NCI-H748 (cell line): ENCODE measurements around the gene HMGCLL1.

Source experiments
- DNase-seq: peaks from one replicate; lab custom pipeline; 2025; ENCODE audit not compliant: unreplicated experiment; lab: John Stamatoyannopoulos, UW

The HMGCLL1 gene

DNA sequence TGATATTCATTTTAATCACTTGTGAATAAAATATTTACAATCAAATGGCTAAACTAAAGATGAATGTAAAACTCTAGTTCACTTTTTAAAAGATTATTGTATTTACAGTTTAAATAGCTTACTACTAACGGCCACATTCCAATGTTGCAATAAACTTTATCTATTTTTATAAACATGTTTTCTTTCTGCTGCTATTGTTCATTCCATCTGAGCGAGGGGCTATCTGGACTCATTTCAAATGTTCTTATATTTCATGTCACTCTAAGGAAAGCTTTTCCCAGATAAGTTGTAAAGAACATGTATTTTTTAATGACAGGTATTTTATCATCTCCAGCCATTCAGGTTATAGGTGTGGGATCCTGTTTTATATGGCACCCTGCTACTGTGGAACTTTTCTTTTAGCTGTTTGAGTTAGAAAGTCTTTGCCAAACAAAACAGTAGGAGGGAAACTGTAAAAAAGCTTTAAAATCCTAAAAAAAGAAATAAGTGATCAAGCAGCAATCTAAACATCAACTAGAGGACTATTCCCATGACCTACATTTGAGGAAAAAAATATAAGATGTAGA is 42.5 kb downstream of the HMGCLL1 start:
- DNase-seq = no peak

DNA sequence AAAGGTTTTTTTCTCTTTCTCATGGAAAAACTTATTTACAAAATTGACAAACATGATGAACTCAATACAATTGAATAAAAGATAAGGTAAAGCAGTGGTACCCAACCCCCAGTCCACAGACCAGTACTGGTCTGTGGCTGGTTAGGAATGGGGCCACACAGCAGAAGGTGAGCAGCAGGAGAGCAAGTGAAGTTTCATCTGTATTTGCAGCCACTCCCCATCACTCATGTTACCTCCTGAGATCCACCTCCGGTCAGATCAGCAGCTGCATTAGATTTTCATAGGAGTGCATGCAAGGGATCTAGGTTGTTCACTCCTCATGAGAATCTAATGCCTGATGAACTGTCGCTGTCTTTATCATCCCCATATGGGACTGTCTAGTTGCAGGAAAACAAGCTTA is 47.5 kb downstream of the HMGCLL1 start:
- no peak for DNase-seq

DNA sequence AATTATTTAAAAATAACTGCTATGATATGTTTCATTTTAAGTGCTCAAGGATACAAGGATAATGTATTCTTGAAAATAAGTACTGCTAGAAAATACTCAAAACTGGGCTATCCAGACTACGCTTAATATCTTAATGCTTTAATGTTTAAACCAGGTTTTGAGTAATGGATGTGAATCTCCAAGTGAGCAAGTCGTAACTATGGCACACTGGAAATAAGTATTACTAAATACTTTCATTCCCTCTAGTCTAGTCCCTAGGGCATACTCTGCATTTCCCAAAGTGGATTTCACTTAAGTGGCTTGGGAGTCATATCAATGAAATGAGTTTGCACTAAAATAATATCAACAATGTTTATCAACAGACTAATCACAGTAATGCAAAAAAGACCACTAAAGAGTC is 48.1 kb downstream of the HMGCLL1 start:
- no peak for DNase-seq

DNA sequence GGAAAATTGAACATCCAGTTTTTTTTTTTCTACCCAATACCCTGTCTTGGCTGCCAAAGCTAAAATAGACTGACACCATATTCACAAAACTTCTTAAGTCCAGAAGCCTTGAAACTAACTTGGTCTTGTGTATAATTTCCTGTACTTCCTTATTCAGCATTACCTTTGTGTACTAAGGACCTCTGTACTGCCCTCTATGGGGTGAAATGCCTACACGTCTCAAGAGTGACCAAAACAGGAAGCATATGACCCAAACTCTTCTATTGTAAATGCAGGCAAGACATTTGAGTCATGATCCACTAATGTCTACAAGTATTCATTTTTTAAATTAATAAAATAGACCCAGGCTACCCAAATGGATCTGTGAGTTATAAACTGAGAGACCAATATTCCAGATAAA is 50.4 kb downstream of the HMGCLL1 start:
- peak; percentile 16 for DNase-seq

DNA sequence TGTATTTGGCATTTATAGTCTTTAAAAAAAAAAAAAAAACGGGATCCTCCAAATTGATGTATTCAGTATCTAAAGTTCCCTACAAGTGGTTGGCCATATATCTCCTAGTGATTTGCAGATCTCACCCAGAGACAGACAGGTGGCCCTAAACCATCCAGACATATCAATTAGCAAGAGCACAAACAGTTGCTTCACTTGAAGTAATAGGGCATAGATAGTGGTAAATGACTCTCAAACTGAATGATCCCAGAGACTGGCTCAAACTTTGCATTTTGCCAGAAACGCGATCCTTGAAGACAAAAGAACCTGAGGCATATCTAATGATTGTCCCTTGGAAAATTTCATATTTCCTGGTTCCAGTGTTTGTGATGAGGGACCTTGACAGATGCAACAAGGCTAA is 54.6 kb downstream of the HMGCLL1 start:
- no peak for DNase-seq

DNA sequence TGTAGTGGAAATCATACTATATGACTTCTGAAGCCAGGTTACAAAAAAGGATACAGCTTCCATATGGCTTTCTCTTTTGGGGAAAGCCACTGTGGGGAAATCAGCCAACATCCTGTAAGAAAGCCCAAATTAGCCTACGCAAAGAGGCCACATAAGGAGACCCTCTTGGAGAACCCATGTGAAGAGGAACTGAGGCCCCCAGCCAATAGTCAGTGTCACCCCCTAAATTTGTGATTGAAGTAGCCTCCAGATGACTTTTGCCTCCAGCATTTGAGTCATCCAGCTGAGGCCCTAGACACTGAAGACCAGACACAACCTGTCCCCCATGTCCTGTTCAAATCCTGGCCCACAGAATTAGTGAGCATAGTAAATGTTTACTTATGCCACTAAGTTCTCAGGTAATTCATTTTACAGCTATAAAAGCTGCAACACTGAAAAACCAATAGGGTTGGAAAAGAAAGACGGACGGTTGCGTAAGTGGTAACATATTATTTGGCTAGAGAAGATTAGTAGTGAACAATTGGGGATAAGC is 60.4 kb downstream of the HMGCLL1 start:
- DNase-seq = no peak

DNA sequence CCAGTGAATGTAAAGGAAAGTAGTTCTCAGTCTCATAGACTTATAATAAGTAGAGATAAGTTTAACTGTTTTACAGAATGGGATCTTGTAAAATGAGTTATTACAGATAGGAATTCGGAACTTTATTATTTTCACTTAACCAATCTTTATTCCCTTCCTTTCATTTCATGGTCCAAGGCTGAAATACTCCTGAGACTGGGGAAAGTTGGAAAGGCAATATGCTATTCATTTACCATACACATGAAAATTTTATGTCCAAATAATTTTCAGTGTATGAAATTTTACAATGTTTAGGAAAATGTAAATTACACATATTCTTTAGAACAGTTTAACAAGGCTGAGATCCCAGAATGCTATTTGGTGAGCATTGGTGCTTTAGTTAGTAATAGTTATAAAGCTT is 62.3 kb downstream of the HMGCLL1 start:
- DNase-seq = no peak

DNA sequence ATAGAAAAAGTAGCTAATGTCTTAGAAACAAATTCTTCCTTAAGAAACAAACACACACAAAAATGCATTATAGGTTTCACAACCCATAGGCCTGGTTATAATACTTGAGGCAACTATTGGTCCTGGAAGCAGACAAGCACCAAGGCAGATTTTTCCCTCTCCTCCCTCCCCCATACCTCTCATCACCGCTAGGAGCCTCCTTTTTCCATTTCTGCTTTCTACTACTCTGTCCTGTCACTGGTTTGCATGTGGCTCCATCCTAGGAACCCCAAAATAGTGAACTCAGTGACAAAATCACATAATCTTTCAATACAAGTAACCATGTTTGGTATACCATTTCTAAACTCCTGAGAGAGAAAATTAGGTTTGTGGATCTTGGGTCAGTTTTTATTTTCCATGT is 66.1 kb downstream of the HMGCLL1 start:
- no peak for DNase-seq

DNA sequence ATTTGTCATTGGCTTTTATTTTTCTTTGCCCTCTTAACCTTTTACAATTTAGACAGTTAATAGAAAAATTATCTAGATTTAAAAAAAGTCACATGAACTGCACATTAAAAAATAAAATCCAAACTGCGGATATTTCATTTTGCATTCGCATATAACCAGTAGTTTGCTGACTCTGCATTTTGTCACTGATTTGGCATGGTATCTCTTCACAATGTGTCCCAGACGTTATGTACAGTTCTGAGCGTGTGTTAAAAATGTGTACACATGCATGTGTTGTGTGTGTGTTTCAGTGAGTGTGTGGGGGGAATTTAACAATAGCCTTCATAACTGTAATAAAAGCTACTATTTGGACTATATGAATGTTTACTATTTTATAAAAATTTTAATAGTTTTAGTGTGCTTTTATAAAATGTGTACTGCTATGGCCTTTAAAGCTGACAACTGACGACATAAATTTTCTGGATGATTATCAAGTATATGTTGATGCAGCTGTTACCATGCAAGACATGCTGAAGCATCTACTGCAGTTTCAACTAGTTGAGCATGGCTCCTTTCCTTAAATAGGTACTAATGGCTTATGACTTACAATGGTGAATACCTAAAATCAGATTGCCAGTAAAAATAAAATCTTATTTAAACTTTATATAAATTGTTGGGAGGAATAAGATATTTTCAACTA is 67.7 kb downstream of the HMGCLL1 start:
- no peak for DNase-seq

DNA sequence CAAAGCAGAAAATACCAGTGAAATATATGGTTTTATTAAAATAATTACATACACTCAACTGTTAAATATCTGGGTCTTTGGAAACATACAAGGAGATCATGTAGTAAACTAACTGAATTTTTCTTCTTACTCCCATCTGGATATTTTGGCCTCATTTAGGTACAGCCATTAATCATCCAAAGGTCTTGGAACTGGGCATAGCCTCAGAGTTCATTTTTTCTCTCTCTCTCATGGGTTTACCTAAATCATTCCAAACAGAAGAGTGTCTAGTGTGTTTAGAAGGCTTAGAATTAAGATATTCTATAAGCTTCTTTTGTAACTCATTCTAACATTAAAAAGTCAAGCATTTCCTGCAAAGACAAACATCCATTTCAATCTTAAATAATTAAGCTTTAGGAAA is 79.4 kb downstream of the HMGCLL1 start:
- DNase-seq = no peak

DNA sequence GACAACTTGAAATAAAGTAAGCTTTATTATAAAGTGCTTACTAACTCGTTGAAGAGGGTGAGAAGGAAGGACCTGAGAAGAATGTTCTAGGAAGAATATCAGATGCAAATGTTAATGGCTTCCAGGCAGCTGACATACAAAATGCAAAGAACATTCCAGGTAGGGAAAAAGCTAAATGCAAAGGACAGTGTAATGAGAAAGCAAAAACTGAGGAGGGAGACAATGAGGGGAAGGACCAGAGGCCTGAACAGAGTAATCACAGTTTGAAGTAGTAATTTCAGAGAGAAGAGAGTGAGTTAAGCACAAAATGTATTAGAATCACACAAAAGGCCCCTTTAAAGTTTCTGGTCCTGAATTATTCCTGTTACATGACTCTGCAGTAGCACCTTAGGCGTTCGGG is 81.3 kb downstream of the HMGCLL1 start:
- no peak for DNase-seq

DNA sequence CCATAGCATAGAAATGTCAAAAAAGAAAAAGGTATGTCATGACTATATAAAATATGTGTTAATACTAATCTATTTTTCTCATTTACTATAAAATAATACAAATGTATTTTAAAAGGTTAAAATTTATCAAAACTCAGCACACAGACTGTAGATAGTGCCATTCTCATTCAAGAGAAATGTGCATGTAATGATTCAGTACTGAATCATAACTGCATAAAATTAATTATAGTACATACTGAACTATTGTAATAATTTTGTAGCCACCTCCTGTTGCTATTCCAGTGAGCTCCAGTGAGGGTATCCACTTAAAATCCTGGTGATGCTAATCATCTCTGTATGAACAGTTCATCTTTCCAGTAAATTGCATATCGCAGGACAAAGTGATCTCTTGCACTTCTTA is 82.8 kb downstream of the HMGCLL1 start:
- DNase-seq = no peak

DNA sequence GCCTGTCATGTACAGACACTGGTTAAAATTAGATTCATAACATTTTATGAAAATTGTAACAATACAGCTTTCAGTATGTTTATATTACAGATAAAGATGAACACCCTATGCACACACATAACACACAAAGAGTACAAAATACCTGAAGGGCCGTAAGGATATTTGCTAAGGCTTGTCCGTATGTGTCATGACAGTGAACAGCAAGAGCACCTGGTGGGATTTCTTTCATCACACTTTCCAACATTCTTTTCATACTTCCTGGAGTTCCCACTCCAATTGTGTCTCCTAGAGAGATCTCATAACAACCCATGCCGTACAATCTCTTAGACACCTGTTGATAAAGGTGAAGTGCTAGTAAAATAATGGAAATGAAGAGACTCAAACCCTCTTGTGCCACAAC is 83.7 kb downstream of the HMGCLL1 start:
- DNase-seq = no peak

DNA sequence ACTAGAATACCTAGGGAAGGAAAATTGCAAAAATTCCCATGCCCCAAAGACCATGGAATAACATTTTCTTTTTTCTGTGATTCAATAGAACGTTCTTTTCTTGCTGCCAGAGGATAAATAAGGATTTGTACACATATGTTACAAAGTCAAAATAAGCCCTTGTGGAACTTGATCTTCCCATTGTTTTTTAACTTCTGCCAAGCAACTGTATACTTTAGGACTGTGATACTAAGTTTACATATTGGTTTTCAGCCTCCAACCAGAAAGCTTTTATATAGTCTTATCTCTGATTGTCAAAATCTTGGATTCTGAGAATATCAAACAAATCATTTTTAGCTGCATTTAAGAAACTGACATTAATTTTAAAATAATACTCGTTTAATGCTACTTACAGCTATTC is 84.6 kb downstream of the HMGCLL1 start:
- no peak for DNase-seq

DNA sequence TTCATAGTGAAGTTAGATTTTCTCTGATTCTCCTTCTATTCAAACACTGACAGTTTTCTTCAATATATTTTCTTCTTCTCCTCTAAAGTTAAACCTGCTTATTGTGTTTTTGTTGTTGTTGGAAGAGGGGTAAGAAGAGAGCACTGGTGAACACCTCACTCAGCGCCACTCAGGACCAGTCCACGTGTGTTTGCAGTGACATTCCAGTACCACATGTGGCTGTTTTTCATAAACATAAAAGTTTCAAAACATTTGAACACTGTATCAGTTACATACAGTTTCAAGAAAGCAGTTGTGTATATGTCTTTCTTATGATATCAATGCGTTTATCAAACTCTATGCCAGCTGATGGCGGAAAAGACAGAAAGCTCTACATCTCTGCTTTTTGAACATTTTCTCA is 86.7 kb downstream of the HMGCLL1 start:
- no peak for DNase-seq

DNA sequence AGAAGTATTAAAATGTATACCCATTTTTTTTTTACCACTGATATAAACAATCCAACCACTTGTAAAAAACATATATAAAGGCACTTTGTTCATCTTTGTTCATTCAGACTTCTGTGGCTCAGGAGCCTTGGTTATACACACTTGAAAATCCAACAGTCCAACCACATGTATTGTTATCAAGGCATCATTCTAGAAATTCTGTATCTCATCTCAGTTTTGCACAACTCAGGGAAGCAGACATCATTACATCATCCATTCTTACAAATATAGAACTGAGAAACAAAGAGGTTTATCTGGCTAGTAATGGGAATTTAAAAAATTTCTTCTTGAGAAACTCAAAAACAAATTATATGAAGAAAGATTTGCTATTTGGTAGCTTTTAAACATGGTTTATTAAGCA is 88.1 kb downstream of the HMGCLL1 start:
- no peak for DNase-seq

DNA sequence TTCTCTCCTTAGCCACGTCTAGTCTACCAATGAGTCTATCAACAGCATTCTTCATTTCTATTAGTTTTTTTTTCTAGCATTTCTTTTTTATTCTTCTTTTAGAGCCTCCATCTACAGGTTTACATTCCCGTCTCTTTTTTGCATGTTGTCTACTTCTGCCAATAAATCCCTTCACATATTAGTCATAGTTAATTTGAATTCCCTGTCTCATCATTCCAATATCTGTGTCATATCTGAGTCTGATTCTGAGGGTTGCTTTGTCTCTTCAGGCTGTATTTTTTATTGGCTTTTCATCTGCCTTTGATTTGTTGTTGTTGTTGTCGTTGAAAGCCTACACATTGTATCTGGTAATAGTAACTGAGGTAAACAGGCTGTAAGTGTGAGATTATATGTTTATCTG is 104.6 kb downstream of the HMGCLL1 start:
- DNase-seq = no peak

DNA sequence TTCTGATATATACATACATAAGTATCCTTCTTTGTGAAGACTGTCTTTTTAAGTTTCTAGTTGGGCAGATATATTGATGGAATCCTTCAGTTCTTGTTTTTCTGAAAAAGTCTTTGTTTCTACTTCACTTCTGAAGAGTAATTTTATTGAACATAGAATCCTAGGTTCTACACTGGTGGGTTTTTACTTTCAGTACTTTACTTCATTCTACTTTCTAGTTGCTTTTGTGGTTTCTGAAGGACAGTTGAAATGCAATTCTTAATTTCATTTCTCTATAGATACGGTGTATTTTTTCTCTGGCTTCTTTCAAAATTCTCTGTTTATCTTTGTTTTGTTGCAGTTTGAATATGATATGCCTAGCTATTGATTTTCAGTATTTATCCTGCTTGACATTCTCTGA is 105.3 kb downstream of the HMGCLL1 start:
- no peak for DNase-seq

DNA sequence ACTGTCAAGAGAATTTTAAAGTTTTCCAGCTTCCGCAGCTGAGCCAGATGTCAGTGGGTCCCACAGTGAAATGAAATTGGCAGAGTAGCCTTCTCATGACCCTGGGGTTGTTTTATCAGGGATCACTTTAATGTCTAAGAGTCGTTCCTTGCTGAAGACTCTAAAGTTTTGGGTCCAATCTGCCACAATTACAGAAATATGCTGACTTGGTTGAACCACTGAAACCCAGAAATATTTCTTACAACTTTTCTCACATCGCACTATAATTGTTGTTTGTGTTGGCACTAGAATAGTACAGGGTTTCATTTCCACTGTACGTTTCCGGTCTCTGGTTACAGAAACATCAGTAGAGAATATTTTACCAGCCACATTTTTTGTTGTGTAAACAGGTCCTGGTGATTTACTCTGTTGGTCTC is 109.0 kb downstream of the HMGCLL1 start:
- DNase-seq = no peak

DNA sequence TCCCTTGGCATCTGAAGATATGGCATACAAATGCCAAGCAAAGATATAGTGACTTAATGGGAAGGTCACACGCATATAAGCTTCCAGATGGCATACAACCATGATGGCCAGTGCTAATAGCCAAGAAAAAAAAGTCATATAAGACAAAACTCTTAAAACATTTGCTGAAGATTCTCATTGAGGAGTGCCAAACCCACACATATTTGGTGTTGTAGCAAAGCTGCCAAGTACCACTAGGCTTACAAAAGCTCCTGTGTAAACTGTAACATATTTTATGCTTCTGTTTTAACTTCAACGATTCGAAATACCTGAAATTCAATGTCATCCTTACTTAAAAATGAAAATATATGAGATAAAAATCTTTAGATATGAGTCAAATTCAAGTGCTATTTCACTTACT is 123.0 kb downstream of the HMGCLL1 start:
- no peak for DNase-seq

DNA sequence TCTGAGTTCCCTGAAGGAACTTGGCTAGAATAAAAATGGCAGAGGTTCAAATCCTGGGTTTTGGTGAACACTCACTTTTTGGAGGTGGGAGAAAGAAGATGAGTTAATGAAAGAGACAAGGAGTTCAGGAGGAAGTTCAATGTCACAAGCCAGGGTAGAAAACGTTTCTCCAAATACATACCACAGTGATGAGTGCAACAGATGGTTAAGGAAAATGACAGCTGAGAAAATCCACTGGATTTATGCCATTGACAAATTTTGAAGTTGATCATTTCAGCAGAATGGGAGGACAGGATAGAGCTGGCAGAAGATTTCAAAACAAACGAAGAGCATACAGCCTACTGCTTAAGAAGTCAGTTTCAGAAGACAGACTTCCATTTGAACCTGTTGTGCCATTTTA is 129.0 kb downstream of the HMGCLL1 start:
- DNase-seq = no peak

DNA sequence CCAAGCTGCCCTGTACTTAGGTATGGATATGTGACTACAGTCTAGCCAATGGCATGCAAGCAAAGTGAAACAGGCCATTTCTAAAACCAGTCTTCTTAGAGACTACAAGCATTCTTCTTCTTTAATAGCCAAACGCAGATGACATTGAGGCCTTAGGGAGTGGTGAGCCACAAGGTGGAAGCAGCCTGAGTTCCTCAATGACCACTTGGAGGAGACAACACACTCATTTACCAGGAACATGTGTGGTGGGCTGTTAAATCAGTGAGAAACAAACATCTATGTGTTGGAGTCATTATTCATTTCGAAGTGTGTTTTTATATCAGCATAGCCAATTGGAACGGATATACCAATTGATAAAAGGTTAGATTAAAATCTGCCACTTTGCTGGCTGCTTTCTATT is 129.8 kb downstream of the HMGCLL1 start:
- no peak for DNase-seq

DNA sequence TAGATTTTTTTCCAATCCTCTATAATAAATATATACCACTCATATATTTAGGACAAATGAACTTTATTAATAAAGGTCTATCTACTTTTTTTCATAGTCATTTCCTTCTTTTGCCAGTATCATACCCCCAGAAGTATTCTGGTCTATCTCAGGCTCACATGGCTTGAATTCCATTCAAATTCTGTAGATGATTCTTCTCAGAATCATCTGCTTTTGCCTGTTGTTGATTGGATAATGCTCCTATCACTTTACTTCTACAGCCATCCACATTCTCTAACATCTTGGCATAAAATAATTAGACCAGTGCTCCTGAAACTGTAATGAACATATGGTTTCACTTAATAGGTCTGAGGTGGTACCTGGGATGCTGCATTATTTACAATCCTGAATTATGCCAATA is 130.5 kb downstream of the HMGCLL1 start:
- no peak for DNase-seq
